ENCODE measurements around the gene RAPGEF2.
"Not testable (repeated sequence)": the region's sequence is repeated elsewhere in the genome, so short reads cannot be mapped to it uniquely, and the experiment has no call there.

RAPGEF2 gene

DNA sequence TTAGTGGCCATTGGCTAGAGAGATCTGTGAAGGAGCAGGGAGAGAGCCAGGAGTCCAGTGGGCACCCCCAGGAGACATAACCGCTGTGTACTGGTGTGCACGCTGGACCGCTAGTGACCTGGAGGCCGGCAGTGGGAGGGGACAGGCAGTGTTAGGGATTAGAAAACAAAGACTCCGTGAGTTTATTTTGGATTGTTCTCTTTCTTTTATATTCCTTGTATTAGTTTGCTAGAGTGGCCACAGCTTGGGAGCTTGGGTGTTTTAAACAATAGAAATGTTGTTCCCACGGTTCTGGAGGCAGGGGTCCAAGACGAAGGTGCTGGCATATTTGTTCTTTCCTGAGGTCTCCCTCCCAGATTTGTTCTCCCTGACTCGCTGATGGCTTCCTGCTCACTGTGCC is 266.4 kb downstream of the RAPGEF2 start:
- no peak for DNase-seq (ENCODE audit: low read depth)

DNA sequence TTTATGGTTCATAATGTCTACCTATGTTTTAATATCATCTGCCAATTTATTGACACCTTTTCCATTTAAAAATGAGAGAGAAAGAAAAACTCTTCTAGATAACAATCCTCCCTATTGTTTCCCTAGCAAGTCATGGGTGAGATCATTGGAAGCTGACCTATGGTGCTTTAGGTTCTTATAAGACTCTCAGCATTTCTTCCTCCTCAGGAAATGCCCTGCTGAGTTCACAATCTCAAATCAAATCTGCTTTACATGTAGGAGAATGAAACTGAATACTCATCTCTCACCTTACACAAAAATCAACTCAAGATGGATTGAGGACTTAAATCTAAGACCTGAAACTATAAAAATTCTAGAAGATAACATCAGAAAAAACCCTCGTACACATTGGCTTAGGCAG is 267.4 kb downstream of the RAPGEF2 start:
- DNase-seq (ENCODE audit: low read depth), result no peak

DNA sequence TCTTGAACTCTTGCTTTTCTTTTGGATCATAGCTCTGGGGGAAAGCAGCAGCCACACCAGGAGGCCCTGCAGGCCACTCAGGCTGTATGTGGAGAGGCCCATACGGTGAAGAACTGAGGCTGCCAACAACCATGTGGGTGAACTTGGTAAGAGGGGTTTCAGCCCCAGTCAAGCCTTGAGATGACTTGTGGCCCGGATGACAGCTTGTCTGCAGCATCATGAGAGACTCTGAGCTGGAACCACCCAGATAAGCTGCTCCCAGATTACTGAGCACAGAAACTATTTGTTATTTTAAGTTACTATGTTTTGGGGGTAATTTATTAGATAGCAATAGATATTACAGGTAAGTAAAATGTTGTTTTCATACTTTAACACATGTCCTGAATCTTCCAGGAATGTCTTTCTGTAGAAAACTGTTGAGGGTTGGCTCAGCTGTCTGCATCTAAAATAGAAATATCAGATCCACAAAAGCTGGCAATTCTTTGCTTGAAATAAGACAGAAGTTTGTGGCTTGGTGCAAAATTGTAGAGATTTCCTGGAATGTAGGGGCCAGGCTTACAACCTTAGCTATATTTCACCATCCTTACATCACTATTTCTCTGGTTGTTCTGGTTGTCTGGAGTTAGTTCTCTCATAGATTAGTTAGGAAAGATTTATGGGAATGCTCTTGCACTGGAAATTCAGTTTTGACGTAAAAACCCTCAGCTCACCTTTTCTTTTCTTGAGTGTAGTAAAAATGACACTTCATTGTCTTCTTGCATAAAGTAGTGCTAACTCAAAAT is 272.1 kb downstream of the RAPGEF2 start:
- no peak for DNase-seq (ENCODE audit: low read depth)

DNA sequence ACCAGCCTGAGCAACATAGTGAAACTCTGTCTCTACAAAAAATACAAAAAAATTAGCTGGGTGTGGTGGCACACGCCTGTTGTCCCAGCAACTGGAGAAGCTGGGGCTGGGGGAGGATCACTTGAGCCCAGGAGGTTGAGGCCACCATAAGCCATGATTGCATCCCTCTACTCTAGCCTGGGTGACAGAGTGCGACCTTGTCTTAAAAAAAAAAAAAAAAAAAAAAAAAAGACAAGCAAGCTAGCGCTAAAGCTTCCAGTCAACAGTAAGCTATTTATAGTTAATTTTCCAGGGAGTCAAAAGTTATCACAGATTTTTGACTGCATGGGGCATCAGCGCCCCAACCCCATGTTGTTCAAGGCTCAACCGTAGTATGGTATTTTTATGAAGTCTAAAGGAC is 273.4 kb downstream of the RAPGEF2 start:
- DNase-seq (ENCODE audit: low read depth), result no peak

DNA sequence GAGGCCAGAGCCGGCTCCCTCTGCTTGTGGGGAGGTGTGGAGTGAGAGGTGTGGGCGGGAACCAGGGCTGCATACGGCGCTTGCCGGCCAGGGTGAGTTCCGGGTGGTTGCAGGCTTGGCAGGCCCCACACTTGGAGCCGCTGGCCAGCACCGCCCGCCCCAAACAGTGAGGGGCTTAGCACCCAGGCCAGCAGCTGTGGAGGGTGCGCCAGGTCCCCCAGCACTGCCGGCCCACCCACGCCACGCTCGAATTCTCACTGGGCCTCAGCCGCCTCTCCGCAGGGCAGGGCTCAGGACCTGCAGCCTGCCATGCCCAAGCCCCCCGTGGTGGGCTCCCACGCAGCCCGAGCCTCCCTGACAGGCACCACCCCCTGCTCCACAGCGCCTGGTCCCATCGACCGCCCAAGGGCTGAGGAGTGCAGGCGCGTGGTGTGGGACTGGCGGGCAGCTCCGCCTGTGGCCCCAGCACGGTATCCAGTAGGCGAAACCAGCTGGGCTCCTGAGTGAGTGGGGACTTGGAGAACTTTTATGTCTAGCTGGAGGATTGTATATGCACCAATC is 275.3 kb downstream of the RAPGEF2 start:
- no peak for DNase-seq (ENCODE audit: low read depth)

DNA sequence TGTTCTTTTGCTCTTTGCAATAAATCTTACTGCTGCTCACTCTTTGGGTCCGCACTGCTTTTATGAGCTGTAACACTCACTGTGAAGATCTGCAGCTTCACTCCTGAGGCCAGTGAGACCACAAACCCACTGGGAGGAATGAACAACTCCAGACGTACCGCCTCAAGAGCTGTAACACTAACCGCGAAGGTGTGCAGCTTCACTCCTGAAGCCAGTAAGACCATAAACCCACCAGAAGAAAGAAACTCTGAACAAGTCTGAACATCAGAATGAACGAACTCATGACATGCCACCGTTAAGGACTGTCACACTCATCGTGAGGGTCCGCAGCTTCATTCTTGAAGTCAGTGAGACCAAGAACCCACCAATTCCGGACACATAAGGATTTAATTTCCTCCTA is 276.2 kb downstream of the RAPGEF2 start:
- DNase-seq (ENCODE audit: low read depth), result not testable (repeated sequence)

DNA sequence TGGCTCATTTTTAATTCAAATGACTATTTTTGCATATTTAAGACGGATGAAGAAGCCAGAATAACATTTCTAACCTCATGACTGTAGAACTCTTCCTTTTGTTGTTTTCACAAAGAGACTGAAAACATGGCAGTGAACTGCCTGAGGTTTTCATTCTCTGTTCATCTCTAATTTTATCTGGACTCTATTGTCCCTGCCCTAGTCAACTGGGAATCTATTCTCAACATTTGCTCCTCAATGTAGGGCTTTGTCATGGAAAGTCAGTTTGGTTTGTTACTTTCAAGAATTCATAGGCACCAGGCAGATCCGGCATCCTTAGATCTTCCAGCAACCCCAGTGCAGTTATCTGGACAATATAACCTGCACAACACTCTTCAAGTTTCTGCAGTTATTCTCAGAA is 277.0 kb downstream of the RAPGEF2 start:
- DNase-seq (ENCODE audit: low read depth), result no peak

DNA sequence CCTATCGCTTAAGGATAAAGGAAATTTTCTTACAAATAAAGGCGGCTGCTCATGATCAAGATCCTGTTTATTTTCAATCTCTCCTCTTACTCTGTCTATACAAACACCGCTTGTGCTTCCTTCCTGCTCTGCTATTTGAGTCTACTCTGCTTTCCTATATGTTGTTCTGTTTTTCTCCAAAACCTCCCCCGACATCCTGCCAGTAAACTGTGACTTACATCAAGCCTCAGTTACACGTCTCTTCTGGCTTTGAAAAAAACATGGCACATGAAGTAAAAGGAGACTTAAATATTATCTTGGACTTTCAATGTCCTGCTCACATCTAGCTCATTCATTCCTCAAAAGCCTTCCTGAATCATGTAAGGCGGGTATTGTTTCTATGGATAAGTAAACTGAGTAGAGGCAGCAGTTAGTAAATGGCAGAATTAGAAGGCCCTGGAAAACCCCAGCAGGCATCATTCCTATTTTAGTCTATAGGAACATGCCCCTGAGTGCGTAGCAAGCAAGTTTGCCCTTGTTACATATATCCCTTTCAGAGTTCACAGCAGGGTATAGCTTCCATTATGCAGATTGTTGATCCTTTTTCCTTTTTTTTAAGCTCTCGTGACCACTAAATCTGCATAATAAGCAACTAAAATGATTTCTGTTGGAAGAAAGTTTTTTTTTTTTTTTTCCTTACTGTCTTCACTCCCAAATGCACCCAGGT is 280.1 kb downstream of the RAPGEF2 start:
- DNase-seq (ENCODE audit: low read depth), result no peak

DNA sequence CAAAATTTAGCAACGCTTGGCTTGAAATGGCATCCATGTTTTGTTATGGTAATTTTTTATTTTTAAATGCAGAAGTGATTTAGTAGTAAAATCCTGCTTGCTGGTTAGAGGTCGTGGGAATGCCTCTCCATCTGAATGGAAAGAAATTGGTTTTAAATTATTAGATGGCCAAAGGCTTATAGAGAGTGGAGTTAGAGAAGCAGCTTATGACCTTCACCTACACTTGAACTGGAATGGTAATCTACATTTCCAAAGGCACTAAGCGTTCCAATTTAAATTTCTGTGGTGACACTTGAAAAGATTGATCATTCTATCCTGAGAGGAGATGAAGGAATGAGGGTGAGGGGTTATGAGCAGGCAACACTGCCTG is 280.7 kb downstream of the RAPGEF2 start:
- DNase-seq (ENCODE audit: low read depth), result no peak

DNA sequence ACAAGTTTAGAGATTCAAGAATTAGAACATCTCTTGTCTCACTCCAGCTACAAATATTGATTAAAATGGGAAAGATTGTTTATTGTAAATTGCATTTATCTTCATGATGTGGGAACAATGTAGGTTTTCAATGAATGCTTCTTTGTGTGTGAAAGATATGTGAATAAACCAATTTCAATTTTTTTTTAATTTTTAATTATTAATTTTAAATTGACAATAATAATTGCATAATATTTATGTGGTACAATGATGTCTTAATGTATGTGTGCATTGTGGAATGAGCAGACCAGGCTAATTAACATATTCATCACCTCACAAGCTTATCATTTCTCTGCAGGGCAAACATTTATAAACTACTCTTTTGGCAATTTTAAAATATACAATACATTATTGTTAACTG is 281.1 kb downstream of the RAPGEF2 start:
- no peak for DNase-seq (ENCODE audit: low read depth)

DNA sequence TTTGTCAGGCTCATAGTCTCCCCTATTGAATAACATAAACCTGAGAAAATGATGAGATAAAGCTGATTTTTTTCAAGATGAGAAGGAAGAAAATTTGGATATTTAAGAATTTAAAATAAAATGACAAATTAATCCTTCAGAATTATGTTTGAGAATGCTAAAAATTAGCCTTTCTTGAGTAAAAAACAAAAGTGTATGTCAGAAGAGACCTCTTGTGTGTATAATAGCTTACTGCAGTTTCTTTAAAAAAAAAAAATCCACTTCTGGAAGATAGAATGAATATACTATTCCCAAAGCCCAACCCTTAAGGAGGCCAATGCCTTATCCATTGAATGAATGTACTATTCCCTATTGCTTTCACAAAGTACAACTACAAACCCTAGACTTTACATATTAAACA is 281.8 kb downstream of the RAPGEF2 start:
- DNase-seq (ENCODE audit: low read depth), result no peak

DNA sequence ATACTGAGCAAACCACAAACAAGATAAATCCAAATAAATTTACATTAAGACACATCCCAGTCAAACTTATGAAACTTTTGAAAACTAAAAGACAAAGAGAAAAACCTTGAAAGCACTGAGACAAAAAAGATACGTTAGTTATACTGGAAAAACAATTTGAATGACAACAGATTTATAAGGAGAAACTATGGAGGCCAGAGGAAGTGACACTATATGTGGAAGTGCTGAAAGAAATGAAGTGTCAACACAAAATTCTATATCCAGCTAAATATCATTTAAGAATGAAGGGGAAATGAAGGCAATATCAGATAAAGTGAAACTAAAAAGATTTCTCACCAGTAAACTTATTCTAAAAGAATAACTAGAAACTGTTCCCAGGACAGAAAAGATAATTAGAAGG is 283.7 kb downstream of the RAPGEF2 start:
- DNase-seq (ENCODE audit: low read depth), result no peak

DNA sequence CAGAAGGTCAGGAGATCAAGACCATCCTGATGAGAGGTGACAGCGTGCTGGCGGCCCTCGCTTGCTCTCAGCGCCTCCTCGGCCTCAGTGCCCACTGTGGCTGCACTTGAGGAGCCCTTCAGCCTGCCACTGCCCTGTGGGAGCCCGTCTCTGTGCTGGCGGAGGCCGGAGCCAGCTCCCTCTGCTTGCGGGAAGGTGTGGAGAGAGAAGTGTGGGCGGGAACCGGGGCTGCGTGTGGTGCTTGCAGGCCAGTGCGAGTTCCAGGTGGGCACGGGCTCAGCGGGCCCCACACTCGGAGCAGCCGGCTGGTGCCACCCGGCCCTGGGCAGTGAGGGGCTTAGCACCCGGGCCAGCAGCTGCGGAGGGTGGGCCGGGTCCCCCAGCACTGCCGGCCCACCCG is 286.9 kb downstream of the RAPGEF2 start:
- no peak for DNase-seq (ENCODE audit: low read depth)

DNA sequence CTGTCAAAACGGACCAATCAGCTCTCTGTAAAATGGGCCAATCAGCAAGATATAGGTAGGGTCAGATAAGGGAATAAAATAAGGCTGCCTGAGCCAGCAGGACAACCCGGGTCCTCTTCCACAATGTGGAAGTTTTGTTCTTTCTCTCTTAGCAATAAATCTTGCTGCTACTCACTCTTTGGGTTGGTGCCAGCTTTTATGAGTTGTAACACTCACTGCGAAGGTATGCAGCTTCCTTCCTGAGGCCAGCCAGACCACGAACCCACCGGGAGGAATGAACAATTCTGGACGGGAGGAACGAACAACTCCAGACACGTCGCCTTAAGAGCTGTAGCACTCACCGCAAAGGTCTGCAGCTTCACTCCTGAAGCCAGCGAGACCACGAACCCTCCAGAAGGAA is 287.8 kb downstream of the RAPGEF2 start:
- no peak for DNase-seq (ENCODE audit: low read depth)

DNA sequence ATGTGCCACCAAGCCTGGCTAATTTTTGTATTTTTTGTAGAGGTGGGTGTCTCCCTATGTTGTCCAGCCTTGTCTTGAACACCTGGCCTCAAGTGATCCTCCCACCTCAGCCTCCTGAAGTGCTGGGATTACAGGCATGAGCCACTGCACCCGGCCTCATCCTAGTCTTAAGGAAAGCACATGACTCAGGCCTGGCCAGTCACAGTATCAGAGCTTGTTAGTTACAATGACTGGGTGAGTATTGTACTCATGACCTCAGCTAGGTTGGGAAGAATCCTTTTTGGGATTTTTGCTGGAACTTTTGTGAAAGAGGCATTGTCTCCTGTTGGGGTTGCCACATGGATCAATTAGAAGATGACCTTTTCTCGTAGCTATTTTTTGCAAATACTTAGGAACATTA is 292.8 kb downstream of the RAPGEF2 start:
- DNase-seq (ENCODE audit: low read depth), result no peak

DNA sequence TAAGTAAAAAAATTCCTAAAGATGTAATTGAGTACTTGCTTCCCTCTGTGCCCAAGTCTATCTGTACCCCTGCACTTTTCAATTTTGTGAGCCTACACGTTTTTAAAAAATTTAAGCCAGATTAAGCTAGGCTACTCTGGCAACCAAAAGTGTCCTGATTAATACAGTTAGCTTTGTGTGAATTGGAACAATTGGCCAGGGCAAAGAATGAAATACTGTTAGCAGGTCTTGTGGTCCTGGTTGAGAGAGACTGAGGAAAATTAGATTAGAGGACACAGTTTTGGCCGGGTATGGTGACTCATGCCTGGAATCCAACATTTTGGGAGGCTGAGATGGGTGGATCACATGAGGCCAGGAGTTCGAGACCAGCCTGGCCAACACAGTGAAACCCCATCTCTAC is 293.3 kb downstream of the RAPGEF2 start:
- DNase-seq (ENCODE audit: low read depth), result no peak

DNA sequence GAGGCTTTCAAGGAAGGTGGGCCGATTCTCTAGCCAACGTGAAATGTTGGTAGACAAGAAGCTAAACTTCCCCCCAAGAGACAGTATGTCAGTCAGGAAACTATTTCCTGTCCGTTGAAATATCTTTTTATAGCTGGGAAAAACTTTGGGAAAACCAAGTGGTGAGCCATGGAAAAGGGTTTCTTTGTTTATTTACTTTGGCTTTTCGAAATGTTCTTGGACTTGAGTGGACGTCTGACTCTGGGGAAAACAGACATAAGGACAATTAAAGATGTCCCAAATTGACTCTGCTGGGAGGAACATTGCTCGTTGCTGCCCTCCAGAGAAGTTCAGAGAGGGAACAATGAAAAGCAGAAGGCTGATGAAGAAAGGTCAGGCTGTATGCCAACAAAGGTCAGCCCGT is 295.4 kb downstream of the RAPGEF2 start:
- no peak for DNase-seq (ENCODE audit: low read depth)

DNA sequence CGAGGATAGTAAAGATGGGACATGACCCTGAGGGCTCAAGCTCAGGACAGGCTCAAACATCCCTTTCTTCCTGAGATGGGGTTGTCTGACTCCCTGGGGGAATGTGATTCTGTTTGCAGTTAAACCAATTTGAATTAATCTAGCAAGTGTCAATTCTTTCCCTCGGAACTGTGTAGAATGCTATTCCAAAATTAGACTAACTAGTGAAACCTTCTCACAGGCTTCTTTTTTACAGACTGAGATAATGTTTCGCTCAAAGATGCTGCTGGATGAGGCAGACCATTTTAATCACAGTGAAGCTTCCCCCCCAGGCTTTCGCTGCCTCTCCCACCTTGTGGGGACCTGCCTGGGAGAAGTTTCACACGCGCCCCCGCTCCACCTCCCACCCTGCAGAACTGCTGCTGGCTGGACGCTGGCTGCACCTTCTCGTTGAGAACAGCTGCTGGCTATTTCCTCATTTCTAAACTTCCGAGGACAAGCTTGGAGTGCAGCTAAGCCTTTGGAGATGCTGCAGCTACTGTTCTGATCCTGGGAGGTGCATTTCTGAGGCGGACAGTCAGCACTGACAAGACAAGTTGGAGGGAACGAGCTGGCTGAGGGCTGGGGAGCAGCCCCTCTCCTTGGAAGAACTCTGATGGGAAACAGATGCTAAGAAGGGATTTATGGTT is 297.8 kb downstream of the RAPGEF2 start:
- no peak for DNase-seq (ENCODE audit: low read depth)

DNA sequence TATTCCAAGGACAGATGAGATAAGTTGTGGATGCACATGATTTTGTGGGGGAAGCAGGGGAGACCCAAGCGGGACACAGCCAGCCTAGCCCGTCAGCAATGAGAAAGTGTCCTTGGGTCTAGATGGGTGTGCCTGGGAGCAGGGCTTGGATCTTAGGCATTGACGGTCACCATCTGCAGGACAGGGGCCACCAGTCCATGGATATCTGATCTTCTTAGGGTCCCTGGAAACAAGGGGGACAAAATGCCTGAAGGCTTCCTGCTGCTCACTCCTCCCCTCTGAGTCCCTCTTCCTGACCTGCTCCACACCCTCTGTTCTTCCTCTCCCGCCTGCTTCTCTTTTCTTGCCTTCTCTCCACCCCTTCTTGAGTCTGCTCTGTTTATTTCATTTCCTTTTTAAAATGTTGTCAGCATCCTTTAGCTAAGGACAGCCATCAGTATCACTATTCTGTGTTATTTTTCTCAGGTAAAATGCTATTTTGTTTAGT is 298.4 kb downstream of the RAPGEF2 start:
- DNase-seq (ENCODE audit: low read depth), result no peak

DNA sequence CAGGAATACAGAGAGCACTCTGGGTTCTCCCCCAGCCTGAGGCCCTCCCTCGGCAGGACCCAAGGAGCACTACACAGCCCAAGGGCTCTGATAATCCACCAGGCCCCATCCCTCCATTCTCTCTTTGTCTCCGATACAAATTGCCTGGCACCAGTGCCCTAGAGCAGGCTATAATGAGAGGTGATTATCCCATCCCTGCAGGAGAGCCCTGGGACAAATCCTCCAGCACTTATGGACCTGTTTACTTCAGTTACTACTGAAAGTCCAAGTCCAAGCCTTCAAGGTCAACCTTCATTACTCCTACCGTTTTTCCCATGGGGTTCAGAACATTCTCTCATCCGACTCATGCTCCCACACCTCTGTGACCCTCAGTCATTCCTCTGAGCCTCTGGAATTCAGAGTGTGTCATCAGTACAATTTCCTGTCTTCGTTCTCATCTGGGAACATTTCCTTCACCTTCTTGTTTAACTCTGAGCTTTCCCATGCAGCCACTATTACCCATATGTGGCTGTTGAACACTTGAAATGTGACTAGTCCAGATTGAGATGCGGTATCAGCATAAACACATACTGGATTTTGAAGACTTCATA is 299.0 kb downstream of the RAPGEF2 start:
- DNase-seq (ENCODE audit: low read depth), result no peak
